GF-D8 (cell line): Measurements from ENCODE around the gene TLR8.
A peak's percentile ranks its signal among the peaks of the same experiment; 100 is the strongest.
"Not testable (repeated sequence)": the region's sequence is repeated elsewhere in the genome, so short reads cannot be mapped to it uniquely, and the experiment has no call there.

ENCODE experiments used
- DNase-seq: peaks from one replicate; lab custom pipeline; 2025; lab: John Stamatoyannopoulos, UW

TLR8 gene

GRCh38 chrX:12946838-12947544 lies 40.6 kb downstream of the TLR8 start:
- DNase-seq, result peak; percentile 37

- no peak for DNase-seq
Measured at GRCh38 chrX:12947545-12948235, 41.3 kb downstream of the TLR8 start.

GRCh38 chrX:12948495-12948894 lies 42.1 kb downstream of the TLR8 start:
- no peak for DNase-seq

GRCh38 chrX:12949205-12949926 lies 42.9 kb downstream of the TLR8 start:
- no peak for DNase-seq

- DNase-seq, result peak; percentile 64
Measured at GRCh38 chrX:12949927-12950656, 43.7 kb downstream of the TLR8 start.

- DNase-seq, result peak; percentile 67
Measured at GRCh38 chrX:12950851-12951594, 44.6 kb downstream of the TLR8 start.

GRCh38 chrX:12951595-12951975 lies 45.2 kb downstream of the TLR8 start:
- DNase-seq, result no peak

- no peak for DNase-seq
Measured at GRCh38 chrX:12953420-12953819, 47.0 kb downstream of the TLR8 start.

GRCh38 chrX:12954376-12954775 lies 48.0 kb downstream of the TLR8 start:
- no peak for DNase-seq

GRCh38 chrX:12954981-12955380 lies 48.6 kb downstream of the TLR8 start:
- DNase-seq, result peak; percentile 45

- peak; percentile 90 for DNase-seq
Measured at GRCh38 chrX:12955882-12956703, 49.7 kb downstream of the TLR8 start.

GRCh38 chrX:12956704-12957534 lies 50.5 kb downstream of the TLR8 start:
- peak; percentile 86 for DNase-seq

GRCh38 chrX:12958059-12958458 lies 51.6 kb downstream of the TLR8 start:
- no peak for DNase-seq

- DNase-seq, result no peak
Measured at GRCh38 chrX:12958461-12958860, 52.0 kb downstream of the TLR8 start.

- no peak for DNase-seq
Measured at GRCh38 chrX:12961196-12961718, 54.8 kb downstream of the TLR8 start.

GRCh38 chrX:12962041-12962504 lies 55.7 kb downstream of the TLR8 start:
- DNase-seq, result no peak

GRCh38 chrX:12963210-12963850 lies 56.9 kb downstream of the TLR8 start:
- DNase-seq, result not testable (repeated sequence)

- DNase-seq, result no peak
Measured at GRCh38 chrX:12965131-12965940, 58.9 kb downstream of the TLR8 start.
